ENCODE measurements around the gene FREM1.

The FREM1 gene

GRCh38 chr9:14747111-14747510, 163.1 kb downstream of the FREM1 start:
- no peaks in the 10 kb centered on the region for H3K36me3 ChIP-seq (replicated peaks)
- no peak overlapping the region for H3K27ac ChIP-seq
- no peak overlapping the region for H3K4me3 ChIP-seq (ENCODE audit: low read depth, low read length)
- in situ Hi-C loops (cut with HindIII; ENCODE audit: low pct_ligation_motif_present, low sequenced_read_pairs), result no loop called here
- no peak for DNase-seq
- TF ChIP-seq, protein P1, sequence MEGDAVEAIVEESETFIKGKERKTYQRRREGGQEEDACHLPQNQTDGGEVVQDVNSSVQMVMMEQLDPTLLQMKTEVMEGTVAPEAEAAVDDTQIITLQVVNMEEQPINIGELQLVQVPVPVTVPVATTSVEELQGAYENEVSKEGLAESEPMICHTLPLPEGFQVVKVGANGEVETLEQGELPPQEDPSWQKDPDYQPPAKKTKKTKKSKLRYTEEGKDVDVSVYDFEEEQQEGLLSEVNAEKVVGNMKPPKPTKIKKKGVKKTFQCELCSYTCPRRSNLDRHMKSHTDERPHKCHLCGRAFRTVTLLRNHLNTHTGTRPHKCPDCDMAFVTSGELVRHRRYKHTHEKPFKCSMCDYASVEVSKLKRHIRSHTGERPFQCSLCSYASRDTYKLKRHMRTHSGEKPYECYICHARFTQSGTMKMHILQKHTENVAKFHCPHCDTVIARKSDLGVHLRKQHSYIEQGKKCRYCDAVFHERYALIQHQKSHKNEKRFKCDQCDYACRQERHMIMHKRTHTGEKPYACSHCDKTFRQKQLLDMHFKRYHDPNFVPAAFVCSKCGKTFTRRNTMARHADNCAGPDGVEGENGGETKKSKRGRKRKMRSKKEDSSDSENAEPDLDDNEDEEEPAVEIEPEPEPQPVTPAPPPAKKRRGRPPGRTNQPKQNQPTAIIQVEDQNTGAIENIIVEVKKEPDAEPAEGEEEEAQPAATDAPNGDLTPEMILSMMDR (IDR thresholded peaks at IDR 0.05; ENCODE audit: low read depth, low read length, missing control alignments), result no peak
- H3K27me3 ChIP-seq (replicated peaks), result no peaks in the 10 kb centered on the region

- no peak for DNase-seq
- in situ Hi-C loops (cut with HindIII; ENCODE audit: low pct_ligation_motif_present, low sequenced_read_pairs), result no loop called here
- no peak overlapping the region for H3K27ac ChIP-seq
- TF ChIP-seq, protein P1 (IDR thresholded peaks at IDR 0.05; ENCODE audit: low read depth, low read length, missing control alignments), result no peak
- H3K27me3 ChIP-seq (replicated peaks), result no peaks in the 10 kb centered on the region
- no peaks in the 10 kb centered on the region for H3K36me3 ChIP-seq (replicated peaks)
- no peak overlapping the region for H3K4me3 ChIP-seq (ENCODE audit: low read depth, low read length)
Observed at GRCh38 chr9:14746626-14747025, 163.6 kb downstream of the FREM1 start.

DNA sequence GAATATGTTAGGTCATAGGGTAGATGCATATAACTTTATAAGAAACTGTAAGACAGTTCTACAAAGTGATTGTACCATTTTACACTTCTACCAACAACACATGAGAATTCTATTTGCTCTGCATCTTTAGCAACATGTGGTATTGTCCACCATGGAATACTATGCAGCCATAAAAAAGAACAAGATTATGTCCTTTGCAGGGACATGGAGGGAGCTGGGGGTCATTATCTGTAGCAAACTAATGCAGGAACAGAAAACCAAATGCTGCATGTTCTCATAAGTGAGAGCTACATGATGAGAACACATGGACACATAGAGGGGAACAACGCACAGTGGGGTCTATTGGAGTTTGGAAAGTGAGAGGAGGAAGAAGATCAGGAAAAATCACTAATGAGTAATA, 165.5 kb downstream of the FREM1 start:
- no peak for DNase-seq
- in situ Hi-C loops (cut with HindIII; ENCODE audit: low pct_ligation_motif_present, low sequenced_read_pairs), result no loop called here
- no peaks in the 10 kb centered on the region for H3K27me3 ChIP-seq (replicated peaks)
- TF ChIP-seq, protein P1 (IDR thresholded peaks at IDR 0.05; ENCODE audit: low read depth, low read length, missing control alignments), result no peak
- no peak overlapping the region for H3K27ac ChIP-seq
- no peak overlapping the region for H3K4me3 ChIP-seq (ENCODE audit: low read depth, low read length)
- no peaks in the 10 kb centered on the region for H3K36me3 ChIP-seq (replicated peaks)

DNA sequence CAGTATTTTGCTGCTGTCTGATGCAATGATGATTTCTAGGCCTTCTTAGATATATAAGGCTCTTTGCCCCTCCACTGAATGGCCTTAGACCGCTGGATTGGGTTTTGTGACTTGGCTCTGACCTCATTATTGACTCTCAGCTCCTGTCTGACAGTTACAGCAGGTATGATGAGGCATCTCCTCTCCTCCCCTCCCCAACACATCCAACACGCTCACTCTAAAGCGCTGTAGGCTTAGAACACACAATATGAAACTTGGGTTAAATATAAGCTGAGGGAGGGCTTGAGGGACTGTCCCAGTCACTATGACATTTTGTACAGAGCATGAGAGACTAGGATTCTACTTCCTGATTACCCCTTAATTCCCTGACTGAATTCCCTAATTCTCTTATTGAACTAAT, 168.9 kb downstream of the FREM1 start:
- TF ChIP-seq, protein P1 (IDR thresholded peaks at IDR 0.05; ENCODE audit: low read depth, low read length, missing control alignments), result no peak

DNA sequence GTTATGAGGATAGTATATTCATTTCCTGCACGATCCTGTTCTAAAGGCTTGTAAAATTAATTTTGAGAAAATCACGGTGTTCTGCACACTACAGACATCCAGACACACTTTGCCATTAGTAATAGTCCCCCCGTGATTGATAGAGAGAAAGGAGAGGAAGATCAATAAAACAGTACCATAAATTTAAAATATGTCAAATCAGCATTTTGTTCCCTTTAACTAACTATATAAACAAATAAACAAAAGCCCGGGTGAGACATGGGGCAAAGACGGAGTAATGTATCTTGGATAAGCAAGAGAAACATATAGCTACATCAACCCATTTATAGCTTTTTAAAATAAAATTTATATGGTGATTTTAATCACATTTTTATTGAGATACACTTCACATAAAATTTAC, 177.1 kb downstream of the FREM1 start:
- no peak for DNase-seq

More for the DNA sequence above, 168.9 kb downstream of the FREM1 start:
- no peak overlapping the region for H3K4me3 ChIP-seq (ENCODE audit: low read depth, low read length)
- H3K27ac ChIP-seq, result no peak overlapping the region
- DNase-seq, result no peak
- in situ Hi-C loops (cut with HindIII; ENCODE audit: low pct_ligation_motif_present, low sequenced_read_pairs), result no loop called here
- no peaks in the 10 kb centered on the region for H3K36me3 ChIP-seq (replicated peaks)
- no peaks in the 10 kb centered on the region for H3K27me3 ChIP-seq (replicated peaks)

More for the DNA sequence above, 177.1 kb downstream of the FREM1 start:
- TF ChIP-seq, protein P1 (IDR thresholded peaks at IDR 0.05; ENCODE audit: low read depth, low read length, missing control alignments), result no peak
- no peaks in the 10 kb centered on the region for H3K27me3 ChIP-seq (replicated peaks)
- no peaks in the 10 kb centered on the region for H3K36me3 ChIP-seq (replicated peaks)
- in situ Hi-C loops (cut with HindIII; ENCODE audit: low pct_ligation_motif_present, low sequenced_read_pairs), result no loop called here
- H3K27ac ChIP-seq, result no peak overlapping the region
- H3K4me3 ChIP-seq (ENCODE audit: low read depth, low read length), result no peak overlapping the region

Measured in brain microvascular endothelial cell (primary cell).